NCI-H187 treated with DMSO at 0.1 percent for 48 hours (cell line): ENCODE measurements around the gene RASSF3.

ENCODE experiments used
- DNase-seq: peaks from one replicate; lab custom pipeline; 2025; lab: John Stamatoyannopoulos, UW

The RASSF3 gene

GRCh38 chr12:64694130-64695040 lies 84.1 kb downstream of the RASSF3 start:
- DNase-seq = no peak

- DNase-seq = no peak
These were observed 85.3 kb downstream of the RASSF3 start for GRCh38 chr12:64695550-64695949.

- no peak for DNase-seq
These were observed 85.9 kb downstream of the RASSF3 start for GRCh38 chr12:64696080-64696741.

GRCh38 chr12:64699504-64700115 lies 89.3 kb downstream of the RASSF3 start:
- no peak for DNase-seq

- no peak for DNase-seq
These were observed 90.2 kb downstream of the RASSF3 start for GRCh38 chr12:64700532-64700931.

- no peak for DNase-seq
These were observed 91.0 kb downstream of the RASSF3 start for GRCh38 chr12:64701283-64701682.

- no peak for DNase-seq
These were observed 96.0 kb downstream of the RASSF3 start for GRCh38 chr12:64706306-64706705.

- no peak for DNase-seq
These were observed 96.6 kb downstream of the RASSF3 start for GRCh38 chr12:64706857-64707256.

GRCh38 chr12:64707362-64707761 lies 97.1 kb downstream of the RASSF3 start:
- no peak for DNase-seq

GRCh38 chr12:64707926-64708325 lies 97.6 kb downstream of the RASSF3 start:
- DNase-seq = no peak

- no peak for DNase-seq
These were observed 99.1 kb downstream of the RASSF3 start for GRCh38 chr12:64709429-64709828.

- no peak for DNase-seq
These were observed 103.1 kb downstream of the RASSF3 start for GRCh38 chr12:64713376-64713775.

- DNase-seq = no peak
These were observed 104.3 kb downstream of the RASSF3 start for GRCh38 chr12:64714551-64714968.

GRCh38 chr12:64716371-64716770 lies 106.1 kb downstream of the RASSF3 start:
- no peak for DNase-seq

GRCh38 chr12:64716839-64717455 lies 106.7 kb downstream of the RASSF3 start:
- no peak for DNase-seq

- DNase-seq = no peak
These were observed 108.4 kb downstream of the RASSF3 start for GRCh38 chr12:64718649-64719048.

GRCh38 chr12:64720884-64721283 lies 110.6 kb downstream of the RASSF3 start:
- DNase-seq = no peak

GRCh38 chr12:64722835-64723234 lies 112.5 kb downstream of the RASSF3 start:
- DNase-seq = no peak

GRCh38 chr12:64723630-64724029 lies 113.3 kb downstream of the RASSF3 start:
- no peak for DNase-seq

- no peak for DNase-seq
These were observed 114.0 kb downstream of the RASSF3 start for GRCh38 chr12:64724201-64724745.

GRCh38 chr12:64729909-64730587 lies 119.8 kb downstream of the RASSF3 start:
- no peak for DNase-seq

- no peak for DNase-seq
These were observed 120.3 kb downstream of the RASSF3 start for GRCh38 chr12:64730588-64730969.
